Measurements from ENCODE around the gene HSPA6.

DNA sequence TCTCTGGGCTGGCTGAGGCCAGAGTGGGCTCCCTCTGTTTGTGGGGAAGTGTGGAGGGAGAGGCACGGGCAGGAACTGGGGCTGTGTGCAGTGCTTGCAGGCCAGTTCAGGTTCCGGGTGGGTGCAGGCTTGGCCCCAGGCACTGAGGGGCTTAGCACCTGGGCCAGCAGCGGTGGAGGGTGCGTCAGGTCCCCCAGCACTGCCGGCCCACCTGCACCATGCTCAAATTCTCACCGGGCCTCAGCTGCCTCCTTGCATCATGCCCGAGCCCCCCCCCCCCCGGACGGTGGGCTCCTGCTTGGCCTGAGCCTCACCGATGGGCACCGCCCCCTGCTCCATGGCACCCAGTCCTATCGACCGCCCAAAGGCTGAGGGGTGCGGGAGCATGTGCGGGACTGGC, 45.4 kb upstream of the HSPA6 start:
- TF ChIP-seq, protein P1, sequence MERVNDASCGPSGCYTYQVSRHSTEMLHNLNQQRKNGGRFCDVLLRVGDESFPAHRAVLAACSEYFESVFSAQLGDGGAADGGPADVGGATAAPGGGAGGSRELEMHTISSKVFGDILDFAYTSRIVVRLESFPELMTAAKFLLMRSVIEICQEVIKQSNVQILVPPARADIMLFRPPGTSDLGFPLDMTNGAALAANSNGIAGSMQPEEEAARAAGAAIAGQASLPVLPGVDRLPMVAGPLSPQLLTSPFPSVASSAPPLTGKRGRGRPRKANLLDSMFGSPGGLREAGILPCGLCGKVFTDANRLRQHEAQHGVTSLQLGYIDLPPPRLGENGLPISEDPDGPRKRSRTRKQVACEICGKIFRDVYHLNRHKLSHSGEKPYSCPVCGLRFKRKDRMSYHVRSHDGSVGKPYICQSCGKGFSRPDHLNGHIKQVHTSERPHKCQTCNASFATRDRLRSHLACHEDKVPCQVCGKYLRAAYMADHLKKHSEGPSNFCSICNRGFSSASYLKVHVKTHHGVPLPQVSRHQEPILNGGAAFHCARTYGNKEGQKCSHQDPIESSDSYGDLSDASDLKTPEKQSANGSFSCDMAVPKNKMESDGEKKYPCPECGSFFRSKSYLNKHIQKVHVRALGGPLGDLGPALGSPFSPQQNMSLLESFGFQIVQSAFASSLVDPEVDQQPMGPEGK (CRISPR knock-in tag; IDR thresholded peaks at IDR 0.05; ENCODE audit: borderline replicate concordance) = no peak
- TF ChIP-seq ZNF70 (CRISPR knock-in tag; IDR thresholded peaks at IDR 0.05) (no peak), ZNF8 (CRISPR knock-in tag; IDR thresholded peaks at IDR 0.05) (no peak), ZFP3 (CRISPR knock-in tag; IDR thresholded peaks at IDR 0.05) (no peak), SNAI2 (CRISPR knock-in tag; IDR thresholded peaks at IDR 0.05) (no peak), CSDC2 (CRISPR knock-in tag; IDR thresholded peaks at IDR 0.05) (no peak), ISL1 (CRISPR knock-in tag; IDR thresholded peaks at IDR 0.05) (no peak), BACH2 (CRISPR knock-in tag; IDR thresholded peaks at IDR 0.05; ENCODE audit: borderline replicate concordance) (no peak)
- TF ChIP-seq, protein P2, sequence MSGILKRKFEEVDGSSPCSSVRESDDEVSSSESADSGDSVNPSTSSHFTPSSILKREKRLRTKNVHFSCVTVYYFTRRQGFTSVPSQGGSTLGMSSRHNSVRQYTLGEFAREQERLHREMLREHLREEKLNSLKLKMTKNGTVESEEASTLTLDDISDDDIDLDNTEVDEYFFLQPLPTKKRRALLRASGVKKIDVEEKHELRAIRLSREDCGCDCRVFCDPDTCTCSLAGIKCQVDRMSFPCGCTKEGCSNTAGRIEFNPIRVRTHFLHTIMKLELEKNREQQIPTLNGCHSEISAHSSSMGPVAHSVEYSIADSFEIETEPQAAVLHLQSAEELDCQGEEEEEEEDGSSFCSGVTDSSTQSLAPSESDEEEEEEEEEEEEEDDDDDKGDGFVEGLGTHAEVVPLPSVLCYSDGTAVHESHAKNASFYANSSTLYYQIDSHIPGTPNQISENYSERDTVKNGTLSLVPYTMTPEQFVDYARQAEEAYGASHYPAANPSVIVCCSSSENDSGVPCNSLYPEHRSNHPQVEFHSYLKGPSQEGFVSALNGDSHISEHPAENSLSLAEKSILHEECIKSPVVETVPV (CRISPR knock-in tag; IDR thresholded peaks at IDR 0.05) = no peak

Data from SK-N-SH treated with all-trans-retinoic acid at 6 μM for 48 hours (cell line).